H9 (cell line): Measurements from ENCODE around the gene TP53BP2. TPM values are rescaled to one million over a fixed set of nuclear protein-coding genes. Genes with fewer than 3 reads are reported as not detected.

Experiments used
- DNase-seq: peaks from one replicate; pipeline ENCODE4 v3.0.0-alpha.2; 2017
- H2AFZ ChIP-seq: one replicate; pipeline ENCODE4 v1.6.1; 2013; ENCODE audit warnings: mild to moderate bottlenecking, low read length, control low read depth, moderate library complexity
- H2AK5ac ChIP-seq: 2 replicates; pipeline ENCODE4 v1.6.1; 2013; ENCODE audit warnings: low read length, control low read depth, mixed read lengths; ENCODE audit not compliant: insufficient read length
- H2BK120ac ChIP-seq: one replicate; pipeline ENCODE4 v1.6.1; 2013; ENCODE audit warnings: low read depth, mild to moderate bottlenecking, low read length, control low read depth, inconsistent platforms; ENCODE audit not compliant: poor library complexity, severe bottlenecking
- H2BK12ac ChIP-seq: 2 replicates; pipeline ENCODE4 v1.6.1; 2013; ENCODE audit warnings: low read length, control low read depth, mixed read lengths, low read depth; ENCODE audit not compliant: insufficient read length
- H2BK15ac ChIP-seq: 2 replicates; pipeline ENCODE4 v1.6.1; 2013; ENCODE audit warnings: low read depth, low read length, control low read depth
- H2BK20ac ChIP-seq: one replicate; pipeline ENCODE4 v1.6.1; 2013; ENCODE audit warnings: low read depth, mild to moderate bottlenecking, low read length, control low read depth, inconsistent platforms; ENCODE audit not compliant: poor library complexity, severe bottlenecking
- H2BK5ac ChIP-seq: 2 replicates; pipeline ENCODE4 v1.6.1; 2013; ENCODE audit warnings: low read length, control low read depth, mixed read lengths; ENCODE audit not compliant: insufficient read length
- H3K14ac ChIP-seq: 2 replicates; pipeline ENCODE4 v1.6.1; 2013; ENCODE audit warnings: low read length, control low read depth; ENCODE audit not compliant: insufficient read depth
- H3K18ac ChIP-seq: 2 replicates; pipeline ENCODE4 v1.6.1; 2013; ENCODE audit warnings: low read depth, mild to moderate bottlenecking, mixed read lengths, low read length, control low read depth; ENCODE audit not compliant: insufficient read length
- H3K23ac ChIP-seq: 2 replicates; pipeline ENCODE4 v1.6.1; 2013; ENCODE audit warnings: low read length, control low read depth, mixed read lengths, low read depth; ENCODE audit not compliant: insufficient read length
- H3K23me2 ChIP-seq: 2 replicates; pipeline ENCODE4 v1.6.1; 2013; ENCODE audit warnings: low read depth, mild to moderate bottlenecking, mixed read lengths, low read length, control low read depth; ENCODE audit not compliant: insufficient read length, poor library complexity, severe bottlenecking
- H3K27ac ChIP-seq: 2 replicates; pipeline ENCODE4 v1.5.1; 2013; ENCODE audit warnings: low read length, control low read depth, mixed read lengths, low read depth; ENCODE audit not compliant: insufficient read length
- H3K27me3 ChIP-seq: 2 replicates; pipeline ENCODE4 v1.6.1; 2013; ENCODE audit warnings: low read length, control low read depth, inconsistent platforms; ENCODE audit not compliant: insufficient read depth
- H3K4ac ChIP-seq: 2 replicates; pipeline ENCODE4 v1.6.1; 2013; ENCODE audit warnings: low read depth, mild to moderate bottlenecking, control low read depth, inconsistent platforms, low read length, moderate library complexity
- H3K4me1 ChIP-seq: 2 replicates; pipeline ENCODE4 v1.6.1; 2013; ENCODE audit warnings: low read length, control low read depth, inconsistent platforms; ENCODE audit not compliant: insufficient read depth
- H3K4me2 ChIP-seq: 2 replicates; pipeline ENCODE4 v1.6.1; 2013; ENCODE audit warnings: low read length, control low read depth, mixed read lengths; ENCODE audit not compliant: insufficient read length, insufficient read depth
- H3K56ac ChIP-seq: 2 replicates; pipeline ENCODE4 v1.6.1; 2013; ENCODE audit warnings: low read depth, mild to moderate bottlenecking, mixed read lengths, low read length, control low read depth; ENCODE audit not compliant: insufficient read length
- H3K79me1 ChIP-seq: 2 replicates; pipeline ENCODE4 v1.6.1; 2013; ENCODE audit warnings: low read depth, mild to moderate bottlenecking, moderate library complexity, low read length, control low read depth, inconsistent platforms; ENCODE audit not compliant: insufficient read depth, poor library complexity, severe bottlenecking
- H3K79me2 ChIP-seq: 2 replicates; pipeline ENCODE4 v1.6.1; 2013; ENCODE audit warnings: low read length, control low read depth, inconsistent platforms; ENCODE audit not compliant: insufficient read depth
- H3K9ac ChIP-seq: 2 replicates; pipeline ENCODE4 v1.6.1; 2013; ENCODE audit warnings: low read length, control low read depth, mixed read lengths; ENCODE audit not compliant: insufficient read length; ENCODE audit errors: extremely low read depth
- H3K9me3 ChIP-seq: one replicate; pipeline ENCODE4 v1.6.1; 2013; ENCODE audit warnings: low read depth, low read length, inconsistent platforms; ENCODE audit not compliant: control insufficient read depth
- H3T11ph ChIP-seq: one replicate; pipeline ENCODE4 v1.6.1; 2013; ENCODE audit warnings: mild to moderate bottlenecking, low read length, control low read depth, inconsistent platforms
- H4K20me1 ChIP-seq: one replicate; pipeline ENCODE4 v1.6.1; 2013; ENCODE audit not compliant: control insufficient read depth, insufficient read length, insufficient read depth
- H4K5ac ChIP-seq: 2 replicates; pipeline ENCODE4 v1.6.1; 2013; ENCODE audit warnings: low read depth, mild to moderate bottlenecking, mixed read lengths, low read length, control low read depth; ENCODE audit not compliant: insufficient read length
- H4K8ac ChIP-seq: replicated peaks from 2 replicates; pipeline ENCODE4 v1.6.1; 2013; ENCODE audit warnings: low read length, control low read depth, mixed read lengths, low read depth; ENCODE audit not compliant: insufficient read length
- H4K91ac ChIP-seq: 2 replicates; pipeline ENCODE4 v1.6.1; 2013; ENCODE audit warnings: low read depth, mild to moderate bottlenecking, moderate library complexity, mixed read lengths, low read length, control low read depth; ENCODE audit not compliant: insufficient read length
- H3K27ac Mint-ChIP-seq, 3 experiments: 2 replicates in 2 of 3; 3 replicates in 1 of 3; pipeline ENCODE4 v1.8.0; 2020 to 2021; ENCODE audit warnings: mixed read lengths in 3 of 3, mild to moderate bottlenecking in 1 of 3, moderate library complexity in 1 of 3
- H3K27me3 Mint-ChIP-seq: 2 replicates; pipeline ENCODE4 v1.8.0; 2021; ENCODE audit warnings: low read depth, mild to moderate bottlenecking, moderate library complexity, mixed read lengths
- H3K36me3 Mint-ChIP-seq, 3 experiments: 2 replicates in 2 of 3; 3 replicates in 1 of 3; pipeline ENCODE4 v1.8.0; 2020 to 2021; ENCODE audit warnings: low read depth in 3 of 3, mixed read lengths in 3 of 3; ENCODE audit not compliant: insufficient read depth in 1 of 3
- H3K4me1 Mint-ChIP-seq, 2 experiments: 2 replicates each; pipeline ENCODE4 v1.8.0; 2020; ENCODE audit warnings: mixed read lengths in 2 of 2
- H3K4me3 Mint-ChIP-seq, 2 experiments: 2 replicates in 1 of 2; 3 replicates in 1 of 2; pipeline ENCODE4 v1.8.0; 2020 to 2021; ENCODE audit warnings: mild to moderate bottlenecking in 2 of 2, mixed read lengths in 2 of 2, moderate library complexity in 1 of 2
- H3K9me3 Mint-ChIP-seq, 2 experiments: 2 replicates in 1 of 2; 3 replicates in 1 of 2; pipeline ENCODE4 v1.8.0; 2020; ENCODE audit warnings: mild to moderate bottlenecking in 2 of 2, mixed read lengths in 2 of 2, moderate library complexity in 1 of 2
- WGBS: extraction: QIAGEN DNeasy Blood & Tissue Kit; methylation state at CpG from one replicate; pipeline ENCODE4 v1.1.7; 2013; ENCODE audit warnings: missing lambda C conversion rate, low lambda C conversion rate, mixed read lengths; ENCODE audit not compliant: insufficient read length; ENCODE audit errors: extremely low coverage; 5-methylcytosine and 5-hydroxymethylcytosine counted together
- total RNA-seq: library from RNA; stranded (reverse); gene quantifications from 2 replicates; pipeline ENCODE4 v1.2.1, GENCODE V29; 2021
- TF ChIP-seq, protein P1 (sequence below): fragments of 200-600 bp; sonication (generic); conservative IDR thresholded peaks from 3 replicates; pipeline ENCODE4 v1.8.0; 2021; ENCODE audit warnings: antibody characterized with exemption, mild to moderate bottlenecking

The TP53BP2 gene
- total RNA-seq, 1 experiment from 2014 or later, result 49.7 TPM

DNA sequence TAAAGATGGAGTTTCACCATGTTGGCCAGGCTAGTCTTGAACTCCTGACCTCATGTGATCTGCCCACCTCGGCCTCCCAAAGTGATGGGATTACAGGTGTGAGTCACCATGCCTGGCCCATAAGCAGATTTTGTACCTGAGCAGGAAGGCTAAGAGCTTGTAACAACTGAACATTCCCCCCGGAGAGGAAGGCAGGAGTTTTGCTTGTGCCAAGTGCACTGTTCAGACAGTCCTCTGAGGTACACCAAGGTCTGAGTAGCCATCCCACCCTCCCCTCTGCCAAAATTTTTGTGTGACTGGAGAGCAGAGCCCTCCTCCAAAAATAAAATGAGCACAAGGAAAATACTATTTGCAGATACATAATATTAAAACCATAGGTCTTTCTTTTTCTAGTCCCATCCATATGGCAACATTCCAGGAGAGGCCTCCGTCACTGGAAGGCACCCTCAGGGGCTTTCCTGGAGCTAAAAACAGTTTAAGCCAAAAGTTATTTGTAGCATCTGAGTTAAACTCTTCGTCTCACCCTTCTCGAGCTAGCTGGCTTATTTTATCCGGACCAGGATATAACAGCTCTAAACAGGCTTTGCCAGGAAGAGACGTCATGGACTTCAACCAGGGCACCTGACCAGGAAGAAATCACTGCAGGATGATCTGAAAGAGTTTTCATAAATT is 106.2 kb downstream of the TP53BP2 start:
- H3K4me1 Mint-ChIP-seq, result peaks cover 6 to 17% of the 10 kb centered on the region in 2 experiments

More for the DNA sequence above, 106.2 kb downstream of the TP53BP2 start:
- H3K9me3 ChIP-seq, result no peaks in the 10 kb centered on the region
- WGBS, result no CpG with 5 or more reads among the region's 7 CpGs
- H3K27me3 ChIP-seq, result no peaks in the 10 kb centered on the region
- H3T11ph ChIP-seq, result no peak overlapping the region
- H4K91ac ChIP-seq, result no peak overlapping the region
- H3K18ac ChIP-seq, result no peak overlapping the region
- no peaks in the 10 kb centered on the region for H3K23me2 ChIP-seq
- no peak overlapping the region for H2AK5ac ChIP-seq
- H3K9ac ChIP-seq, result no peak overlapping the region
- H2BK120ac ChIP-seq, result no peak overlapping the region
- H2BK12ac ChIP-seq, result no peak overlapping the region
- H3K4me2 ChIP-seq, result no peak overlapping the region
- no peak overlapping the region for H3K56ac ChIP-seq
- H2AFZ ChIP-seq, result no peak overlapping the region
- Mint-ChIP-seq H3K27me3 (peaks cover under 1% of the 10 kb centered on the region), H3K4me3 (no peak overlapping the region), H3K36me3 (peaks cover 0 to 9% (median 8%) of the 10 kb centered on the region in 3 experiments; a peak in 3 of 7 replicates), H3K9me3 (no peaks in the 10 kb centered on the region), H3K27ac (peak overlapping the region in 1 of 3 experiments; percentile 17; a peak in 2 of 7 replicates)
- TF ChIP-seq, protein P1, sequence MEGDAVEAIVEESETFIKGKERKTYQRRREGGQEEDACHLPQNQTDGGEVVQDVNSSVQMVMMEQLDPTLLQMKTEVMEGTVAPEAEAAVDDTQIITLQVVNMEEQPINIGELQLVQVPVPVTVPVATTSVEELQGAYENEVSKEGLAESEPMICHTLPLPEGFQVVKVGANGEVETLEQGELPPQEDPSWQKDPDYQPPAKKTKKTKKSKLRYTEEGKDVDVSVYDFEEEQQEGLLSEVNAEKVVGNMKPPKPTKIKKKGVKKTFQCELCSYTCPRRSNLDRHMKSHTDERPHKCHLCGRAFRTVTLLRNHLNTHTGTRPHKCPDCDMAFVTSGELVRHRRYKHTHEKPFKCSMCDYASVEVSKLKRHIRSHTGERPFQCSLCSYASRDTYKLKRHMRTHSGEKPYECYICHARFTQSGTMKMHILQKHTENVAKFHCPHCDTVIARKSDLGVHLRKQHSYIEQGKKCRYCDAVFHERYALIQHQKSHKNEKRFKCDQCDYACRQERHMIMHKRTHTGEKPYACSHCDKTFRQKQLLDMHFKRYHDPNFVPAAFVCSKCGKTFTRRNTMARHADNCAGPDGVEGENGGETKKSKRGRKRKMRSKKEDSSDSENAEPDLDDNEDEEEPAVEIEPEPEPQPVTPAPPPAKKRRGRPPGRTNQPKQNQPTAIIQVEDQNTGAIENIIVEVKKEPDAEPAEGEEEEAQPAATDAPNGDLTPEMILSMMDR, result no peak
- H3K23ac ChIP-seq, result no peak overlapping the region
- no peaks in the 10 kb centered on the region for H3K79me2 ChIP-seq
- no peak overlapping the region for H2BK15ac ChIP-seq
- no peak overlapping the region for H2BK5ac ChIP-seq
- H3K27ac ChIP-seq, result no peak overlapping the region
- no peak overlapping the region for H2BK20ac ChIP-seq
- H4K20me1 ChIP-seq, result no peaks in the 10 kb centered on the region
- no peak overlapping the region for H4K5ac ChIP-seq
- H3K79me1 ChIP-seq, result no peaks in the 10 kb centered on the region
- no peak overlapping the region for H3K4ac ChIP-seq
- no peak overlapping the region for H4K8ac ChIP-seq
- no peak for DNase-seq
- 0 out of 2 replicates have a peak, but pooled peaks cover 3% of the 10 kb centered on the region for H3K4me1 ChIP-seq
- no peak overlapping the region for H3K14ac ChIP-seq
